HG03280 (cell line): Measurements from ENCODE around the gene AOC2.
"Not testable (repeated sequence)": the region's sequence is repeated elsewhere in the genome, so short reads cannot be mapped to it uniquely, and the experiment has no call there.

ENCODE experiments used
- ATAC-seq: cut with Tn5 transposase; IDR thresholded peaks from one replicate; pipeline ENCODE4 v1.9.1; 2021; ENCODE audit warnings: mild to moderate bottlenecking, moderate library complexity; ENCODE audit not compliant: unreplicated experiment

The AOC2 gene

GRCh38 chr17:42830971-42831370 is 13.4 kb upstream of the AOC2 start:
- ATAC-seq, result no peak

GRCh38 chr17:42832213-42832933 is 12.0 kb upstream of the AOC2 start:
- ATAC-seq, result peak; percentile 17

DNA sequence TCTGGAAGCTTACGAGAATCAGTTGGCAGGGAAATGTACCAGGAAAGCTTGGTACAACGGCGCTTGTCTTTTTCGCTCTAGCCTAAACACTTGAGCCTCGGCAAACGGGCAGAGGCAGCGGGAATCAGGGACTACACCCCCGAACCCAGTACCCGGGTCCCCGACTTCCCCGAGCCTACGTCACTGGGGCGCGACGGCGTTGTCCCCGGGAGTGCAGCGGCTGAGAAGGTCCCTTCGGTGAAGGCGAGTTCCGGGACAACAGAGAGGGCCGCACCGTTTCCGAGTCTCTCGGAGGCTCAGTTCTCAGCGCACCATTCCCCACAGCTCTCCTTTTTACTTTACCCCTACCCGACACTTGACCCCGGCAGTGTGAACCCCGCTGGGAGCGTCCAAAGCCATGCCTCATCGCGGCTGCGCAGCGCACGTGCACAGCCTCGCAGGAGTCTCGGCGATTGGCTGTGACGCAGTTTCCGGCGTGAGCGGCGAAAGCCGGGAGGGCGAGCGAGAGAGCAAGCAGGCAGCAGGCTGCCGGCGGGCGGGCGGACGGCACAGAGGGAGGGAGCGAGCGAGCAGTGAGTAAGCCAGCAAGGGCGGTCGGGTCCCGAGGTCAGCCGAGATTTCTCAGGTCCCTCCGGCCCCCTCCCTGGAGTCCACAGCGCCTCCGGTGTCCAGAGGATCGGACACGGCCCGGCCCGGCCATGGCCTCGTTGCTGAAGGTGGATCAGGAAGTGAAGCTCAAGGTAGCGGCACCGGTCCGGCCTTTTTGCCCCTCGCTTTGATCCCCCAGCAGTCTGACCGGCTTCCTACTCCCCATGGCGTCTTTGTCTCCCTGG is 11.2 kb upstream of the AOC2 start, which contains the start of gene PSME3:
TSS of gene PSME3 (plus strand) at position 464 of the 833 bp plus-strand sequence. CDS start at position 699, 235 bp downstream.
- ATAC-seq, result peak; percentile 84

DNA sequence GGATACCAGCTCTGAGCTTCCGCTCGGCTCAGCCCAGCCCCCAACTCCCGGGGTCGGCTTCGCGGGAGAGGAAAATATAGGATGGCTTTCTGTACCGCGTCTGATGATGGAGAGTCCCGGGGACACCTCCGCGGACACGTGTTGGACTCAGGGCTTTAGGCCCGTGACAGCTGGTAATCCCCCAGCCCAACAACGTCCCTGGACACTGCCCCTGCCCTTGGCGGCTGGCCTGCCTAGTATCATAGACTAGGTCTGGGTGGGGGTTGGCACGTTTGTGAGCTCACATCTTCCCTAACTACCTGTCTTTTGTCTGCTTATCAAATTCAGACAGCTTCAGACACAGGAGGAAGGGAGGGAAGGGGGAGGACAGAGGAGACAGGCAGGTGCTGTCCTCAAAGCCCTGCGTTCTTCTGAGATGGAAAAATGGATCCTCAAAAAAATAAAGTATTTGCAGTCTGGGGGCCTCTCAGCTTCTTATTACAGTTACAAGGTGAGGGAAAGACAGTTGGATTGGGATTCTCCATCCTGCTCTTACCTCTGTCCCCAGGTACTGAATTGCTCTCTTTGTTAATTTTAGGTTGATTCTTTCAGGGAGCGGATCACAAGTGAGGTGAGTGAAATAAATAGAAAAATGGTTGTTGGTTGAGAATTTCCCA is 10.5 kb upstream of the AOC2 start:
- no peak for ATAC-seq

GRCh38 chr17:42835732-42836131 is 8.6 kb upstream of the AOC2 start:
- no peak for ATAC-seq

DNA sequence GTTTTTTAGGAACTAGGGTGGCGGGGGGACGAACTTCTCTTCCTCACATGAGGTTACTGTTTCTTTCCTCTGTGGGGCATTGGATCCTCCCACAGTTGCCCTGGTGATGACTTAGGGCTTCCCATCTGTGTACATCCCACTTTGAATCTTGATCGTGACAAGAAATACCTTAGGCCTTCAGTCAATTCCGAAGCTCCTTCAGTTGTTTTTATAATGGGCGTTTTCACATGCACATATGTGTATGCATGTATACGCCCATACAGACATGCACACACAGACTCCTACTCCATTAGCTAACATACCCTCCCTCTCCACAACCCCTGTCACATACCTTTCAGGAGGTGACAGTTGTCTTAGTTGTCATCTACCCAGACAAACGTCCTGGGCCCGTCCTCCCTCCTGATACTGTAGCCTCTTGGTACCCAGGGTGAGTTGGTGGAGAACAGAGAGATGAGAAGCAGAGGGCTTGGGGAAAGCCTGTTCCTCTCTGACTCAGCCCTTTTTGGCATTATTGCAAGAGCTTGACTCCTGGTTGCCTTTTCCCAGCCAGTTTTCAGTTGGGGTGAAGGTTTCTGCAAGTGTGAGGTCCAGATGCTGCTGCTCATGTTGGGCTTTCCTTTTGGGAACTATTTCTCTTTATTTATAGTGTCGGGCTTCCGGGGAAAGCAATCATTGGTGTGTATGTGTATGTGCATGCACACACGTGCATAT is 2.2 kb upstream of the AOC2 start:
- no peak for ATAC-seq

DNA sequence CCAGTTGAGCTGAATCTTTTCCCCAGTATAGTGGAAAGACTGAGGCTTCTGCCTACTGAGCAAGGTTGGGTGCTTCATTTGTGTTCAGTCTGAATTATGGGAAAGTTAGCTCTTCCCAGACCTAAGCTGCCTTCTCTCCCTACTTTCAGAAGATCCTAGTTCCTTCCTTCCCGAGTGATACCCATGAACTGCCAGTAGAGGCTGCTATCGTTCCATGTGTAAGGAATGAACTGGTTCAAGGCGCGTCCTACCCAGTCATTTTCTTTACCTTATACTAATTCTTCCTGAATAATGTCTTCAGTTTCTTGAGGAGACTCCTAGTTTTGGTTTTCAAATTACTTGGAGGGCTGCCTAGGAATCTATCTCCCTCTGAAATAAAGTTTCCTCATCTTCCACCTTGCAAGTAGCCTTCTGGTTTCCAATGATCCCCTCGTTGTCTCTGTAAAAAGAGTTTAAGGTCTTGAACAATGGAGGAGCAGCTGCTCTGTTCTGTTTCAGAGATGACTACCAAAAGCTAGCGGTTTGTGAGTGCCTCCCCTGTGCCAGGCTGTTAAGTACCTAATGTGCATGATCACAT is 934 bp upstream of the AOC2 start:
- no peak for ATAC-seq

DNA sequence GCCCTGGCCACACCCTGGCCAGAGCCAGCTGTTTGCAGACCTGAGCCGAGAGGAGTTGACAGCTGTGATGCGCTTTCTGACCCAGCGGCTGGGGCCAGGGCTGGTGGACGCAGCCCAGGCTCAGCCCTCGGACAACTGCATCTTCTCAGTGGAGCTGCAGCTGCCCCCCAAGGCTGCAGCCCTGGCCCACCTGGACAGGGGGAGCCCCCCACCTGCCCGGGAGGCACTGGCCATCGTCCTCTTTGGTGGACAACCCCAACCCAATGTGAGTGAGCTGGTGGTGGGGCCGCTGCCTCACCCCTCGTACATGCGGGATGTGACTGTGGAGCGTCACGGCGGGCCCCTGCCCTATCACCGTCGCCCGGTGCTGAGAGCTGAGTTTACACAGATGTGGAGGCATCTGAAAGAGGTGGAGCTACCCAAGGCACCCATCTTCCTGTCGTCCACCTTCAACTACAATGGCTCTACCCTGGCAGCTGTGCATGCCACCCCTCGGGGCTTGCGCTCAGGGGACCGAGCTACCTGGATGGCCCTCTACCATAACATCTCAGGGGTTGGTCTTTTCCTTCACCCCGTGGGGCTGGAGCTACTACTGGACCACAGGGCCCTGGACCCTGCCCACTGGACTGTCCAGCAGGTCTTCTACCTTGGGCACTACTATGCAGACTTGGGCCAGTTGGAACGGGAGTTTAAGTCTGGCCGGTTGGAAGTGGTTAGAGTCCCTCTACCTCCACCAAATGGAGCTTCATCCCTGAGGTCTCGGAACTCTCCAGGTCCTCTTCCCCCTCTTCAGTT is 578 bp downstream of the AOC2 start:
- no peak for ATAC-seq

- no peak for ATAC-seq
Measured at GRCh38 chr17:42845556-42845917, 1.2 kb downstream of the AOC2 start.

GRCh38 chr17:42845918-42846593 is 1.7 kb downstream of the AOC2 start:
- ATAC-seq, result no peak

DNA sequence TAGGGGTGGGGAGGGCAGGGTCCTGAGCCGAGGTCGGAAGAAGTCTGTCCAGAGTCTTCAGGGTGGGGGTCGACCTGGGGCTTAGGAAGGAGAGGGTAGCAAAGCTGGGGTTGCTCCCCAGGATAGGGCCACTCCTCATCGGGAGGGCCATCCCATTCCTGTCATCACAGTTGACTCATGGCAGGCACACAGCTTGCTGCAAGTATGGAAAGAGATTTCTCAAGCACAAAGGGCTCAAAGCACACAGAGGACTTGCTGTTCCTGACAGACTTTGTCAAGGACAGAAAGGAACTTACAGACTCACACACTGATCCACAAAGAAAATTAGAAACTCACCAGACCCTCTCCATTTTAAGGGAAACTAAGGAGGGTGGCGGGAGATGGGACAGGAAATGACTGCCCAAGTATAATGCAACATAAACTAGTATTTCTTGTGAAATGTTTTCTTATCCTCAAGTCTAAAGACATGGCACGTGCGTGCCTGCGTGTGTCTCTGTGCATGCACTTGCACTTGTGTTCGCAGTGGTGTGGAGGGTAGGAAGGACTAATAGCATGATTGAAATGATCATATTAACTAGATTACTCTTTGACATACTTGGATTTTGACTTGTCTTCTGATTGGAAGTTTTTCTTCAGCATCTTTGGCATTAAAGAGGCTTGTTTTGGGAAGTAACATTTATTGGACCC is 2.4 kb downstream of the AOC2 start:
- ATAC-seq, result no peak

DNA sequence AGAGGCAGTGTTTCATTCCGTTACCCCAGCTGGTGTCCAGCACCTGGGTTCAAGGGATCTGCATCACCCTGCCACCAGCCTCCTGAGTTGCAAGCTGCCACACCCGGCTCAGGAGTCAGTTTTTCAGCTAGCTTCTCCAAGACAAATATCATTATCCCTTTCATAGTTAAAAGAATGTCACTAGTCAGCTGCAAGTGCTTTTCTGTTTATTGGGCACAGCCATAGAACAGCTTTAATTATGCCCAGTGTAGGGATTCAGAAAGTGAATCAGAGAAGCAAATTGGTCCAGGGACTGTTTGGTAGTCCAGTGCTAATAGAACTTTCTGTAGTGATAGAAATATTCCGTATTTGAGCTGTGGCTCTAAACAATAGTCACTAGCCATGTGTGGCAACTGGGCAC is 3.7 kb downstream of the AOC2 start:
- ATAC-seq, result no peak

- no peak for ATAC-seq
Measured at GRCh38 chr17:42849031-42849430, 4.7 kb downstream of the AOC2 start.

DNA sequence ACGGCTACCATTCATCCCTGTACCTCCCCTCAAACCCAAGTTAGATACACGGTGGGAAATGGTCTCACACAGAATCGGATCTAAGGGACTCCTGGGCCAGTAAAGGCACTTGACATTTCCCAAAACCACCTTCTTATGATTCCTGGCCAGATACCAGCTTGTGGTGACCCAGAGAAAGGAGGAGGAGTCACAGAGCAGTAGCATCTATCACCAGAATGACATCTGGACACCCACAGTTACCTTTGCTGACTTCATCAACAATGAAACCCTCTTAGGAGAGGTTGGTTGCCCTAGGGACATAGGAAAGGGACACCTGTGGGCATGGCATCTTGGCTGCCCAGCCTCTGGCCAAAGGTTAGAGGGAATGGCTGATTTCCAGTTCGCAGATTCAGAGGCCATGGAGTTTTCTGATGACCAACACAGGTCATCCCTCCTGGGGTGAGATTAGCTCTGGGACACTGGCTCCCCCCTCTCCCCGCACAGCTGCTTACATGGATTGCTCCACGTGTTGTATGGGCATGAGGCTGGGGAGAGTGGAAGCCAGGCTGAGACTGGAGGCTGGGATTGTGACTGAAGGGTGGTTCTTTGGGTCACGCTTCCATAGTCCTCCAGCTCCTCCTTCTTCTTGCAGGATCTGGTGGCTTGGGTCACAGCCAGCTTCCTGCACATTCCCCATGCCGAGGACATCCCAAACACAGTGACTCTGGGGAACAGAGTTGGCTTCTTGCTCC is 5.2 kb downstream of the AOC2 start:
- ATAC-seq, result no peak

GRCh38 chr17:42850954-42851353 is 6.6 kb downstream of the AOC2 start, which contains the start of gene AOC3:
AOC3 (plus strand) TSS chr17:42851199; CDS start chr17:42851344, 145 bp downstream.
- ATAC-seq, result no peak

DNA sequence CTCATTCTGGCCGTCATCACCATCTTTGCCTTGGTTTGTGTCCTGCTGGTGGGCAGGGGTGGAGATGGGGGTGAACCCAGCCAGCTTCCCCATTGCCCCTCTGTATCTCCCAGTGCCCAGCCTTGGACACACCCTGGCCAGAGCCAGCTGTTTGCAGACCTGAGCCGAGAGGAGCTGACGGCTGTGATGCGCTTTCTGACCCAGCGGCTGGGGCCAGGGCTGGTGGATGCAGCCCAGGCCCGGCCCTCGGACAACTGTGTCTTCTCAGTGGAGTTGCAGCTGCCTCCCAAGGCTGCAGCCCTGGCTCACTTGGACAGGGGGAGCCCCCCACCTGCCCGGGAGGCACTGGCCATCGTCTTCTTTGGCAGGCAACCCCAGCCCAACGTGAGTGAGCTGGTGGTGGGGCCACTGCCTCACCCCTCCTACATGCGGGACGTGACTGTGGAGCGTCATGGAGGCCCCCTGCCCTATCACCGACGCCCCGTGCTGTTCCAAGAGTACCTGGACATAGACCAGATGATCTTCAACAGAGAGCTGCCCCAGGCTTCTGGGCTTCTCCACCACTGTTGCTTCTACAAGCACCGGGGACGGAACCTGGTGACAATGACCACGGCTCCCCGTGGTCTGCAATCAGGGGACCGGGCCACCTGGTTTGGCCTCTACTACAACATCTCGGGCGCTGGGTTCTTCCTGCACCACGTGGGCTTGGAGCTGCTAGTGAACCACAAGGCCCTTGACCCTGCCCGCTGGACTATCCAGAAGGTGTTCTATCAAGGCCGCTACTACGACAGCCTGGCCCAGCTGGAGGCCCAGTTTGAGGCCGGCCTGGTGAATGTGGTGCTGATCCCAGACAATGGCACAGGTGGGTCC is 7.2 kb downstream of the AOC2 start:
- ATAC-seq, result not testable (repeated sequence)

DNA sequence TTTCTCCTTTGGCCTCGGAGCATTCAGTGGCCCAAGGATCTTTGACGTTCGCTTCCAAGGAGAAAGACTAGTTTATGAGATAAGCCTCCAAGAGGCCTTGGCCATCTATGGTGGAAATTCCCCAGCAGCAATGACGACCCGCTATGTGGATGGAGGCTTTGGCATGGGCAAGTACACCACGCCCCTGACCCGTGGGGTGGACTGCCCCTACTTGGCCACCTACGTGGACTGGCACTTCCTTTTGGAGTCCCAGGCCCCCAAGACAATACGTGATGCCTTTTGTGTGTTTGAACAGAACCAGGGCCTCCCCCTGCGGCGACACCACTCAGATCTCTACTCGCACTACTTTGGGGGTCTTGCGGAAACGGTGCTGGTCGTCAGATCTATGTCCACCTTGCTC is 8.0 kb downstream of the AOC2 start:
- ATAC-seq, result no peak
